Trophoblast cell (in vitro differentiated cells and primary cell): ENCODE results near the gene ATP6V0D1.

ENCODE experiments used
- DNase-seq, 2 donors: peaks; one replicate each; pipeline ENCODE4 v3.0.0-alpha.2; 2016
- H2AFZ ChIP-seq: 2 replicates; pipeline ENCODE4 v1.6.1; 2013; ENCODE audit warnings: low read length, moderate library complexity, mild to moderate bottlenecking; ENCODE audit not compliant: insufficient read depth, poor library complexity
- H2AK5ac ChIP-seq: 2 replicates; pipeline ENCODE4 v1.6.1; 2013; ENCODE audit warnings: mild to moderate bottlenecking, low read length
- H2BK120ac ChIP-seq: 2 replicates; pipeline ENCODE4 v1.6.1; 2013; ENCODE audit warnings: low read length, mild to moderate bottlenecking, moderate library complexity; ENCODE audit not compliant: insufficient read depth, poor library complexity
- H2BK12ac ChIP-seq: 2 replicates; pipeline ENCODE4 v1.6.1; 2013; ENCODE audit warnings: mild to moderate bottlenecking, low read length, moderate library complexity
- H2BK5ac ChIP-seq: 2 replicates; pipeline ENCODE4 v1.6.1; 2013; ENCODE audit warnings: low read length, low read depth, moderate library complexity, mild to moderate bottlenecking; ENCODE audit not compliant: poor library complexity
- H3K14ac ChIP-seq: 2 replicates; pipeline ENCODE4 v1.6.1; 2013; ENCODE audit warnings: mild to moderate bottlenecking, low read length
- H3K18ac ChIP-seq: 2 replicates; pipeline ENCODE4 v1.6.1; 2013; ENCODE audit warnings: mild to moderate bottlenecking, low read length
- H3K23ac ChIP-seq: 2 replicates; pipeline ENCODE4 v1.6.1; 2013; ENCODE audit warnings: low read length
- H3K27ac ChIP-seq: 2 replicates; pipeline ENCODE4 v1.5.1; 2013; ENCODE audit warnings: low read depth, mild to moderate bottlenecking, inconsistent platforms, low read length, moderate library complexity
- H3K27me3 ChIP-seq: 2 replicates; pipeline ENCODE4 v1.6.1; 2013; ENCODE audit warnings: inconsistent platforms, mild to moderate bottlenecking, low read length, moderate library complexity; ENCODE audit not compliant: insufficient read depth
- H3K36me3 ChIP-seq, 2 experiments: 1 replicate in 1 of 2; 2 replicates in 1 of 2; pipeline ENCODE4 v1.6.1; 2013; ENCODE audit warnings: low read length in 2 of 2, mild to moderate bottlenecking in 2 of 2, moderate library complexity in 1 of 2; ENCODE audit not compliant: insufficient read depth in 2 of 2, control insufficient read depth in 1 of 2
- H3K4ac ChIP-seq: 2 replicates; pipeline ENCODE4 v1.6.1; 2013; ENCODE audit warnings: low read depth, mild to moderate bottlenecking, low read length, moderate library complexity
- H3K4me1 ChIP-seq, 2 experiments: 1 replicate in 1 of 2; 2 replicates in 1 of 2; pipeline ENCODE4 v1.6.1; 2013; ENCODE audit warnings: low read length in 2 of 2, mild to moderate bottlenecking in 2 of 2, moderate library complexity in 1 of 2; ENCODE audit not compliant: insufficient read depth in 2 of 2, control insufficient read depth in 1 of 2
- H3K4me2 ChIP-seq: 2 replicates; pipeline ENCODE4 v1.6.1; 2013; ENCODE audit warnings: inconsistent platforms, mild to moderate bottlenecking, low read length, moderate library complexity
- H3K4me3 ChIP-seq: 2 replicates; pipeline ENCODE4 v1.5.1; 2013; ENCODE audit warnings: mild to moderate bottlenecking, low read depth, low read length, inconsistent platforms
- H3K79me1 ChIP-seq: one replicate; pipeline ENCODE4 v1.6.1; 2013; ENCODE audit warnings: low read length
- H3K79me2 ChIP-seq: 2 replicates; pipeline ENCODE4 v1.6.1; 2013; ENCODE audit warnings: low read length, mild to moderate bottlenecking; ENCODE audit not compliant: control insufficient read depth, insufficient read depth, poor library complexity
- H3K9ac ChIP-seq: 2 replicates; pipeline ENCODE4 v1.6.1; 2013; ENCODE audit warnings: mild to moderate bottlenecking, low read length
- H3K9me3 ChIP-seq: 2 replicates; pipeline ENCODE4 v1.6.1; 2013; ENCODE audit warnings: low read depth, mild to moderate bottlenecking, control low read depth, inconsistent platforms, low read length; ENCODE audit not compliant: insufficient read depth
- H4K12ac ChIP-seq: 2 replicates; pipeline ENCODE4 v1.6.1; 2013; ENCODE audit warnings: low read depth, mild to moderate bottlenecking, low read length, moderate library complexity
- H4K8ac ChIP-seq: 2 replicates; pipeline ENCODE4 v1.6.1; 2013; ENCODE audit warnings: low read depth, mild to moderate bottlenecking, low read length, moderate library complexity
- H4K91ac ChIP-seq: one replicate; pipeline ENCODE4 v1.6.1; 2013; ENCODE audit warnings: low read depth, mild to moderate bottlenecking, low read length, moderate library complexity
- WGBS: extraction: QIAGEN DNeasy Blood & Tissue Kit; methylation state at CpG from one replicate; pipeline ENCODE4 v1.1.7; 2013; ENCODE audit warnings: missing lambda C conversion rate; ENCODE audit not compliant: insufficient read length, insufficient coverage; ENCODE audit errors: extremely low coverage; 5-methylcytosine and 5-hydroxymethylcytosine counted together

Gene ATP6V0D1

GRCh38 chr16:67397036-67397801 is 83.7 kb downstream of the ATP6V0D1 start:
- peaks cover 33% of the 10 kb centered on the region for H3K27me3 ChIP-seq
- no peak overlapping the region for H2BK12ac ChIP-seq
- no peaks in the 10 kb centered on the region for H3K79me2 ChIP-seq
- peak in 1 of 2 donors; percentile 40 for DNase-seq
- H3K23ac ChIP-seq = no peak overlapping the region
- H3K36me3 ChIP-seq = no peaks in the 10 kb centered on the region
- no peak overlapping the region for H3K4me2 ChIP-seq
- no peak overlapping the region for H2BK120ac ChIP-seq
- no peak overlapping the region for H3K27ac ChIP-seq
- no peak overlapping the region for H3K9ac ChIP-seq
- no peak overlapping the region for H4K8ac ChIP-seq
- no peaks in the 10 kb centered on the region for H3K79me1 ChIP-seq
- no peak overlapping the region for H3K18ac ChIP-seq
- peaks cover 17 to 19% of the 10 kb centered on the region in 2 experiments for H3K4me1 ChIP-seq
- no peak overlapping the region for H4K12ac ChIP-seq
- H2BK5ac ChIP-seq = no peak overlapping the region
- no peak overlapping the region for H4K91ac ChIP-seq
- no peak overlapping the region for H2AFZ ChIP-seq
- no peak overlapping the region for H3K14ac ChIP-seq
- H2AK5ac ChIP-seq = no peak overlapping the region
- no peak overlapping the region for H3K4me3 ChIP-seq
- peaks cover 2% of the 10 kb centered on the region for H3K9me3 ChIP-seq
- no CpG with 5 or more reads among the region's 15 CpGs for WGBS
- no peak overlapping the region for H3K4ac ChIP-seq

DNA sequence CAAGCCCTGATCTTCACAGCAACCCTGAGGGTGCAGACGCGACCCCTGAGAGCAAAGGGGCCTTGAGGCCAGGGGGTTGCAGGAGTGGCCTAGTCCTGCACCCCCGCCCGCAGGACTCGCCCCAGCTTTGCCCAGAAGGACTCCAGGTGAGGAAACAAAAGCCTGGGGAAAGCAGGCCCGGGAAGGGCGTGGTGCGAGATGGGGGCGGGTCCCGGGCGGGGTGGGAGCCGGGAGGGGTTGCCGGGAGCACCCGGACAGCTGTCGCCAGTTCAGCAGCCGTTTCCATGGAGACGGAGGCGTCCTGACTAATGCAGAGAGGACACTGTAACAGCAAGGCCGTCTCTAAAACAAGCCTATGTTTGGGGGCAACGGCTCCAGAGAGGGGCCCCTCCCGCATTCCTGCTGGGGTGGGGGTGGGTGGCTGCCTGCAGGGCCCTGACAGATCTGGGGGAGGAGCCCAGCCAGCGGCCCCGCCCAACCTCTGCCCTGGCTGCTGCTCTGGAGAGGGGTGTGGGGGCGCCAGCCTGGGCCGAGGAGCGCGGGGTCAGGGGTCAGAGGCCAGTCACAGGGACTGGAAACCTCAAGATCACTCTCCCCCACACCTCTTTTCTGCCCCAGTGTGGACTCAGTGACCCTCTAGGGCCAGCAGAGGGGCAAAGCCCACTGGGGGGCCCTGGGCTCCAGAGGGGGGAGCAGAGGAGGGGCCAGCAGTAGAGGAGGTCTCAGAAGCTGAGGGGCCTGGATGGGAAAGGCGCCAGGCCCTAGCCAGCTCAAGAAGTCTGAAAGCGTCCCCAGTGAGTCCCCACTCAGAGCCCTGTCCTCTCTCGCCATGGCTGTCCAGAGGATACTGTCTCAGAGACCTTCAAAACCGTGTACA is 84.6 kb downstream of the ATP6V0D1 start:
- Histone ChIP-seq H3K14ac (no peak overlapping the region), H4K12ac (no peak overlapping the region), H3K36me3 (no peaks in the 10 kb centered on the region), H2BK120ac (no peak overlapping the region), H2BK12ac (no peak overlapping the region), H2BK5ac (no peak overlapping the region), H3K27me3 (peaks cover 33% of the 10 kb centered on the region), H3K4ac (no peak overlapping the region), H4K8ac (no peak overlapping the region), H3K79me2 (no peaks in the 10 kb centered on the region), H3K18ac (no peak overlapping the region), H3K4me2 (peak overlapping the region; percentile 19), H3K27ac (no peak overlapping the region), H3K4me3 (no peak overlapping the region), H3K4me1 (peaks cover 17 to 19% of the 10 kb centered on the region in 2 experiments), H3K9me3 (peaks cover 2% of the 10 kb centered on the region), H2AK5ac (no peak overlapping the region), H2AFZ (no peak overlapping the region), H4K91ac (no peak overlapping the region), H3K79me1 (no peaks in the 10 kb centered on the region), H3K9ac (no peak overlapping the region), H3K23ac (no peak overlapping the region)
- WGBS = no CpG with 5 or more reads among the region's 31 CpGs
- peak; percentile 79 to 87 for DNase-seq

DNA sequence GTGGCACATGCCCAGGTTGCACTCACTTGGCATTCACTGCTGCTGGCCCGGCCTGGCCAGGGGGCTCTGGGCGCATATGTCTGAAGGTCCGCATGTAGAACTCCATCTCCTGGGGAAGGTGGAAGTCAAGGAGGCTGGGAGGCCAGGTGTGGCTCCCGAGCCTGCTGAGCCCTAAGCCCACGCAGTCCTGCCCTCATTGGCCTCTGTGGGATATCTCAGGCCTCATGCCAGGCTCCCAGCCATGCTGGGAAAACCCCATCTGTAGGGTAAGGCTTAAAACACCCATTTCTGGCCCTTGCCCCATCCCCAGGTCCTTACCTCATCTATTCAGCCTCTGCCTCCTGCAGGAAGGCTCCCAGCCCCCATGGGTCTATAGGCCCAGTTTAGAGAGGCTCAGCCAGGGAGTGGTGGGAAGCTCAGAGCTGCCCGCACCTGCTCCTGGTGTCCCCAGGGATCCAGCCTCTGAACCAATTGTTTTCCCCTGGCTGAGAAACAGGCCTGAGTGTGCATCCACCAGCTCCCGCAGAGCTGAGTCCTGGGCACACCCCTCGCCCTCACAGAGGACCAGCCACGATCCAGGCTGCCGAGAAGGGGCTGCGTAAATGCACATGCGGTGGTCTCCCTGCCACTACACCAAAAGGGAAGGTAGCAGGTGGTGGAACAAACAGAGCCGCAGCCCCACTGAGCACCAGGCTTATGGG is 85.3 kb downstream of the ATP6V0D1 start:
- no peak overlapping the region for H2BK12ac ChIP-seq
- H3K36me3 ChIP-seq = no peaks in the 10 kb centered on the region
- H2BK5ac ChIP-seq = no peak overlapping the region
- H2AK5ac ChIP-seq = no peak overlapping the region
- no peaks in the 10 kb centered on the region for H3K79me2 ChIP-seq
- H4K12ac ChIP-seq = no peak overlapping the region
- peaks cover 17 to 19% of the 10 kb centered on the region in 2 experiments for H3K4me1 ChIP-seq
- H3K4me2 ChIP-seq = peak overlapping the region; percentile 19
- H3K9ac ChIP-seq = no peak overlapping the region
- DNase-seq = no peak
- peaks cover 2% of the 10 kb centered on the region for H3K9me3 ChIP-seq
- H3K4me3 ChIP-seq = no peak overlapping the region
- no peak overlapping the region for H3K18ac ChIP-seq
- peaks cover 33% of the 10 kb centered on the region for H3K27me3 ChIP-seq
- no peak overlapping the region for H3K23ac ChIP-seq
- H2AFZ ChIP-seq = no peak overlapping the region
- H3K14ac ChIP-seq = no peak overlapping the region
- WGBS = no CpG with 5 or more reads among the region's 13 CpGs
- no peak overlapping the region for H4K8ac ChIP-seq
- H3K27ac ChIP-seq = no peak overlapping the region
- H3K79me1 ChIP-seq = no peaks in the 10 kb centered on the region
- no peak overlapping the region for H2BK120ac ChIP-seq
- no peak overlapping the region for H4K91ac ChIP-seq
- no peak overlapping the region for H3K4ac ChIP-seq

DNA sequence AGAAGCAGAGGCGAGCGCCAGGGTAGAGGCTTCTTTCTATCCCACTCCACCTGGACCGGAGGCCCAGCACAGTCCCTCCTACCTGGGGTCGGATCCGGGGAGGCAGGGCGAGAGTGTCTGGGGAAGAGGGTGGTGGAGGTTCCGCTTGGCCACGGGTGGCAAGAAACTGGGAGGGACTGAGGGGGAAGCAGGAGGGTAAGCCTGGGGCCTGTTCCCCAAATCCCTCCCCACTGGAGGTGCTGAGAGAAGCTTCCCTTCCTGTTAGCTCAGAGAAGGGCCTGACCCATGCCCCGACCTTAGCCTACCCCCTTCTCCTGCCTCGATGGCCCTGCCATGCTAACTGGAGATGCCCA is 85.9 kb downstream of the ATP6V0D1 start:
- Histone ChIP-seq H3K4me3 (no peak overlapping the region), H2AFZ (no peak overlapping the region), H4K91ac (no peak overlapping the region), H4K12ac (no peak overlapping the region), H2AK5ac (no peak overlapping the region), H3K14ac (no peak overlapping the region), H3K4me2 (no peak overlapping the region), H2BK12ac (no peak overlapping the region), H4K8ac (no peak overlapping the region), H3K79me1 (no peaks in the 10 kb centered on the region), H3K36me3 (no peaks in the 10 kb centered on the region), H3K18ac (no peak overlapping the region), H2BK5ac (no peak overlapping the region), H3K79me2 (no peaks in the 10 kb centered on the region), H3K4ac (no peak overlapping the region), H3K4me1 (peaks cover 17 to 19% of the 10 kb centered on the region in 2 experiments), H3K23ac (no peak overlapping the region), H3K27me3 (peaks cover 33% of the 10 kb centered on the region), H3K9me3 (peaks cover 2% of the 10 kb centered on the region), H3K9ac (no peak overlapping the region), H3K27ac (no peak overlapping the region), H2BK120ac (no peak overlapping the region)
- no CpG with 5 or more reads among the region's 10 CpGs for WGBS
- DNase-seq = no peak
